GM21529 (cell line): ENCODE measurements around the gene SOX14.

ENCODE experiments used
- ATAC-seq: cut with Tn5 transposase; IDR thresholded peaks from one replicate; pipeline ENCODE4 v1.9.1; 2021; ENCODE audit not compliant: unreplicated experiment

SOX14 gene

GRCh38 chr3:137764001-137764433 lies at the start of gene SOX14:
Gene SOX14 (plus strand): TSS chr3:137764315. CDS start chr3:137764785, 470 bp downstream.
- no peak for ATAC-seq

DNA sequence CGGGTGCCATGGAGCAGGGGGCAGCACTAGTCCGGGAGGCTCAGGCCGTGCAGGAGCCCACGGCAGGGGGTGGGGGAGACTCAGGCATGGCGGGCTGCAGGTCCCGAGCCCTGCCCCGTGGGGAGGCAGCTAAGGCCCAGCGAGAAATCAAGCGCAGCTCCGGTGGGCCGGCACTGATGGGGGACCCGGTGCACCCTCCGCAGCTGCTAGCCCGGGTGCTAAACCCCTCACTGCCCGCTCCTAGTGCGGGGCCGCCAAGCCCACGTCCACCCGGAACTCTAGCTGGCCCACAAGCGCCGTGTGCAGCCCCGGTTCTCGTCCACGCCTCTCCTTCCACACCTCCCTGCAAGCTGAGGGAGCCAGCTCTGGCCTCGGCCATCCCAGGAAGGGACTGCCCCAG lies 49.6 kb upstream of the SOX14 start:
- ATAC-seq = no peak

DNA sequence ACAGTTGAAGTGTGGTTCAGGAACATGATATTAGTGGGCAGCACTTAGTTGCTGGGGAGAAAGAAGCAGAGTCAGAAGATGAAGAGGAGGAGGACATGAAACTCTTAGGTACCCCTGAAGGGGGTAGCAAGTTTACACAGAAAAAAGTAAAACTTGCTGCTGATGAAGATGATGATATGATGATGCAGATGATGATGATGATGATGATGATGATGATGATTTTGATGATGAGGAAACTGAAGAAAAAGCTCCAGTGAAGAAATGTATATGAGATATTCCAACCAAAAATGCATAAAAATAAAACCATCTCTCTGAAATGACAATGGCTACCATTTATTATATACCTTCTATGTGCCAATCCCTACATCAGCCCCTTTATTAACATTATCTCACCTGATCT lies 39.9 kb upstream of the SOX14 start:
- no peak for ATAC-seq

GRCh38 chr3:137737208-137737607 lies 26.9 kb upstream of the SOX14 start:
- no peak for ATAC-seq

DNA sequence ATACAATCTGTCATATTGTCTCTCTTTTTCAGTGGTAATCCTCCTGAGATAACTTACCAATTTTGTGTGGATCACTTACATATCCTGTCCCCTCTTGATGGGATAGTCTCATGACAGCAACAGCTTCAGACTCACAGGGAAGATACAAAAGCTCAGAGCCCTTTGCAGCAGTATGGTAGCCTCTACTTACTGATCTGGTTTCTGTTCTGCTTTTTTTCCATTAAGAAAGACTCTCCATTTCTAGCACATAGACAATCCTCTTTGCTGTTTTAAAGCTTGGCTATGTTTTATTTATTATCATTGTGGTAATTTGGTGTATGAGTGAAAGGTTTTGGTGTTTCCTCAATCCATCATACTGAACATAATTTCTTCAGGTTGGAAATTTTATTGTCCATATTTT lies 25.4 kb upstream of the SOX14 start:
- ATAC-seq = no peak

- ATAC-seq = no peak
Observed at GRCh38 chr3:137743608-137744007, 20.5 kb upstream of the SOX14 start.

DNA sequence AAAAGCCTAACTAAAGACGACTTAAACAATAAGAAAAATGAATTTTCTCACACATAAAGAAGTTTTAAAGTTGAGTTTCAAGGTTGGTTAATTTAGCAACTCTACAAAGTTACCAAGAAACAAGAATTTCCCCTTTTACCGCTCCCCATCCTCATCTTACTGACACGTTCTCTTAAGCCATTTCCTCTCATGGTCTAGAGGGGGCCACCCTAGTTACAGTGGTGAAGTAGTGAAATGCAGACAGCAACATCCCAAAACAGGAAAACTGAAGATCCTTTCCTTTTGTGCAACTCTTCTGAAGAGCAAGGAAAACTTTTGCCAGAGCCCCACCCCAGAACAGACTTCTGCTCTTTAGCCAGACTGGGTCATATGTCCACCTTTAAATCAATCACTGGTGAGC lies 17.3 kb upstream of the SOX14 start:
- no peak for ATAC-seq

DNA sequence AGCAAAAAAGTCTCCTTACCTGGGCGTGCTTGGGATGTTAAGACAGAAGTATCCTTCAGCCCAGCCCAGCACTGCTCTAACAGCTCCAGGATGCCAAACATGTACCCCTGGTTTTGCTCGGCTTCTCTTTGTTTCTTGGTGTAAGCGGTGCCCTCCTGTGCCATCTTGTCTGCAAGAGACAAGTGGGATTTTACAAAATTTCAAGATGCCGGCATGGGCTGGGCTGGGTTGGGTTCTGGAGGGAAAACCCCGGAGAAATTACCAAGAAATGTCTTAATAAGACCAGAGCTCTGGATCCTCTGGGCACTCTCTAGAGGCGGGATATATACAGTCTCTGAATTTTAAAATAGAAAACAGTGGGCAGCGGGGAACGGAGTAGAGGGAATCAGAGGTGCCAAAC lies 4.6 kb upstream of the SOX14 start:
- no peak for ATAC-seq

- no peak for ATAC-seq
Observed at GRCh38 chr3:137760341-137761098, 3.6 kb upstream of the SOX14 start.

DNA sequence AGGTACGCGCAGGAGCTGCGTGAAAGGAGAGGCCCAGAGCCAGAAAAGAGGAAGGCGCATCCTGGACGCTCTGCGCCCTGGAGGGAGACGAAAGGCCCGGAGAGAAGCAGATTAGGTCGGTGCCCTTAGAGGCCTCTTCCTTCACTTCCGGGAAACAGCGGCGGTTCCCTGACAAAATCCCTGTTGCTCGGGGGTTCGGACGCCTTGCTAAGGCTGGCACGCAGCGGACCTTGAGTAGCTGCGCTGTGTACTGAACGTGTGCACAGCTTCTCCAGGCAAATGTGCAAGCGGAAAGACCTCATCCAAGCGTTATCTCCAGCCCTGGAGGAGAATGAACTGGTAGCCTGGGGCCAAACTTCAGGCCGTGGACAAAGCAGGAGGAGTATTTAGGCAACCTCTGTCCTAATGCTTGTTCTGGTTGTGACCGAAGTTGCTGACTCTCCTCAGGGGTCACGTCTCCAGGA lies 3.0 kb upstream of the SOX14 start:
- ATAC-seq = no peak

- no peak for ATAC-seq
Observed at GRCh38 chr3:137761563-137762503, 2.3 kb upstream of the SOX14 start.

GRCh38 chr3:137762674-137763593 lies 1.2 kb upstream of the SOX14 start:
- ATAC-seq = no peak

DNA sequence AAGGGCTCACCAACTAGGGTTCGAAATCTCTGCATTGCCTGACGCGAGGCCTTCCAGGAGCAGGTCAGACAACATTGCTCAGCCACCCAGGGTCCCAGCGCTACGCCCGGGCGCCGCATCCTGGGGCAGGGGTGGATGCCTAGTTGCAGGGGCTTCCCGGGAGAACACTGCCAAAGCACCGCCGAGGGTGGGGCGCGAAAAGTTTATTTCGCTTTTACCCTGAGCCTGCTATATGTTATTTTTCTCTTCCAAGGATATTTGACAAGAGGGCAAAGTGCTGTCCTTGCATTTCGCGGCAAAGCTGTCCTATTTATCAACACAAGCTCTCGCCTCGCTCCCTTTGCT lies 549 bp upstream of the SOX14 start:
- ATAC-seq = no peak

DNA sequence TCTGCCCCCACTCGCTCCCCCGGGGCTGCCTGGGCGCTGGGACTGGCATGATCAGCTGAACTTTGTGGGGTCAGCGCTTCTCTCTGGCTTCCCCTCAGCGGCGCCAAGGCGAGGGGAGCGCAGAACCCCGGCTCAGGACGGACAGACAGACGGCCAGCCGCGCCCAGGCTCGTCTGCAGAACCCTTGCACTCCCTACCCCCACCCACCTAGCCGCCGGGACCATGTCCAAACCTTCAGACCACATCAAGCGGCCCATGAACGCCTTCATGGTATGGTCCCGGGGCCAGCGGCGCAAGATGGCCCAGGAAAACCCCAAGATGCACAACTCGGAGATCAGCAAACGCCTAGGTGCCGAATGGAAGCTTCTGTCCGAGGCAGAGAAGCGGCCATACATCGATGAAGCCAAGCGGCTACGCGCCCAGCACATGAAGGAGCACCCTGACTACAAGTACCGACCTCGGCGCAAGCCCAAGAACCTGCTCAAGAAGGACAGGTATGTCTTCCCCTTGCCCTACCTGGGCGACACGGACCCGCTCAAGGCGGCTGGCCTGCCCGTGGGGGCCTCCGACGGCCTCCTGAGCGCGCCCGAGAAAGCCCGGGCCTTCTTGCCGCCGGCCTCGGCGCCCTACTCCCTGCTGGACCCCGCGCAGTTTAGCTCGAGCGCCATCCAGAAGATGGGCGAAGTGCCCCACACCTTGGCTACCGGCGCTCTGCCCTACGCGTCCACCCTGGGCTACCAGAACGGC lies 621 bp downstream of the SOX14 start:
- no peak for ATAC-seq

- no peak for ATAC-seq
Observed at GRCh38 chr3:137765310-137766033, 1.4 kb downstream of the SOX14 start.

- ATAC-seq = no peak
Observed at GRCh38 chr3:137766041-137766875, 2.1 kb downstream of the SOX14 start.

DNA sequence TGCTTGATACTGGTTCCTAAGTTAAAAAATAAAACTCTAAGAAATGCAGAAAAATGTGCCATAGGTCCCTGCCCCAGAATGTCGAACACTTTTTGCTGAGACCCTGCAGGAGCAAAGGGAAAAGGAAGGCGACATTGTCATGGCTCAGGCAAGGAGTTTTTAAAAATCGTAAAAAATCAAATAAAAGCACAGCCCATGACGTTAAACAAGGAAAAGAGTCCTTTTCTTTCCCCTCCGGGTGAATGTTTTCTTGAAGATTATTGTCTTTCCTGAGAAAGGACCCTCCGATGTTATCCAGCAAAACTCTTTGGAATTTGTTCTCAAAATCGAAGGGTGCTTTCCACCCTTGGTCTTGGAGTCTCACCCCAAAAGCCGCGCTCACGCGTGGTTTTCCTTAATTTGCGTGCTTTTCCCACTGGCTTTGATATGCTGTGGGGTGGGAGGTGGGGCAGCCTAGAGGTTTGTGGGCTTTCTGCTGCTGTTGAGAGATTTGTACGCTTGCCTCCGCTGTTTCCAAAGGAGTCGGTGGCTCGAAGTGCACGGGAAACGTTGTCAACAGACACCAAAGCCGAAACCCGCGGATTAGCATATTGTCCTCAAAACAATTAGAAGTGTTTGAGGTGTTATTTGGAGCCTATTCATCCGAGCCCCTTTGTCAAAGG lies 2.9 kb downstream of the SOX14 start:
- no peak for ATAC-seq
